Hippocampal formation (tissue), 2 donors: Measurements from ENCODE around the gene MBOAT2.

ENCODE experiments used
- DNase-seq, 2 donors: peaks; one replicate each; lab custom pipeline; 2025; lab: John Stamatoyannopoulos, UW

MBOAT2 gene

DNA sequence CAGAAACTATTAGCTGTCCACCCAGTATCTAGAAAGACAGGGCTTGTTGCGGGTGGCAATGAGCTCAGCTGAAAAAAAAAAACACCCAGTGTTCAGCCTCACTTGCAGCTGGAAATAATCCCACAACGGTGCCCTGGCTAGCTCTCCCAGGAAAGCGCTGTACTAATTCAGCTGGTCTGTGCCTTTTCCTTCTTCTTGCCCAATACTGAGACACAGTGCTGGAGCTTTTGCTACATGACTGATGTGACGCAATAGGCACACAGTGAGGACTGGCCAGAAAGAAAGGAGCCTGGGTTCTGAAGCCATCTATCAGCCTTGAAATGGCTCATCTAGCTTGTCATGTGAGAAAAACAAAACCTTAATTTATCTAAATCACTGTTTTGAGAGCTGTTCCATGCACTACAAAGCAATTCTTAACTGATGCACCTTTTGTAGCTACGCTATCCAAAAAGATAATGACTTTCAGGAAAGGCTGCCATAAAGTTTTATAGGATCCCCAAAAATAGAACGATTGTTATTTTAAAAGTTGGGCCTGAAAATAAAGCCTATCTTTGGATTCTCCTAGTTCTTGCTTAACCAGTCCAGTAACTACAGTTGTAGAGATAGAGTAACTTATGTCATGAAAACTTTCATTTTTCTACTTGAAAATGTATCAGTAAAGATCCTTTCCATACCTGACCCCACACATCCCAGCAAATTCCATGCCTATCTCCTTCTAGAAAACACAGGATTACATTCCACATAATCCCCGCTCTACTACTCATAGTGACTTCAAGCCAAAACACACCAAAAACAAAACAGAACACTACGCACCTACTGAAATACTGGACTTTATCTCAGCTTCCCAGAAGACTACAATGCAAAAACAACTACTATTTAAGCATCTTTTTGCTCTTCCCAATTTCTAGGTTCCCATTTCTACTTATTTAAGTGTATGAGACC, 181.9 kb downstream of the MBOAT2 start:
- peak; percentile 36 to 49 for DNase-seq

DNA sequence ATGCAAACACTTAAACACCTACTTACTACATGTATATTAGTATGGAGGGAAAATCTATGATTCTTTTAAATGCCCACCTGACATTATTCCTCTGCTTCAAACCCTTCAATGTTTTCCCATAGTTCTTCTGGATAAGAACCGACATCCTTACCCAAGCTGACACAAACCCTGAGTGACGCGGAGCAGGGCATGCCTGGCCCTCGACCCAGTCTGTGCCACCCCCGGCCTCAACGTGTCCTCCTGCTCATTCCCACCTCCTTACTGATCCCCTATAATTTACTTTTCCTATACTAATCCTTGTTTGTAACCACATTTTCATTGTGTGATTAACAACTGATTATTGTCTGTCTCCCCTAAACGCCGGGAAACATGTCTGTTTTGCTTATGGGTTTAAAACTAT, 183.5 kb downstream of the MBOAT2 start:
- no peak for DNase-seq

DNA sequence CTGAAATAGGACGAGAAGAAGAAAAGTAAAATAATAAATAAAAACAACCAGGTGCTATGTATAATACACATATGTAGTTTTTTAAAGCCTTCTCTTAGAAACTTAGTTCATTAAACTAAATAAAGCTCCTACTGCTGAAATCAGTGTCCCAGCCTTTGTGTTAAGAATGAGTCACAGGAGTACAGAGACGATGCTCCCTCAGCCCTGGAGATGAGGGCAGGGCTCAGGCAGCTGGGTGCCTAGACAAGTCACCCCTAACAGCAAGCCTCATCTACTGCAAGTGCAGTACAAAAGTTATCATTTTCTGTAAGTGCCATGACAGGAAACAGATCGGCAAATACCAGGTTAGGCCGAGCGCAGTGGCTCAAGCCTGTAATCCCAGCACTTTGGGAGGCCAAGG, 184.3 kb downstream of the MBOAT2 start:
- DNase-seq: no peak

DNA sequence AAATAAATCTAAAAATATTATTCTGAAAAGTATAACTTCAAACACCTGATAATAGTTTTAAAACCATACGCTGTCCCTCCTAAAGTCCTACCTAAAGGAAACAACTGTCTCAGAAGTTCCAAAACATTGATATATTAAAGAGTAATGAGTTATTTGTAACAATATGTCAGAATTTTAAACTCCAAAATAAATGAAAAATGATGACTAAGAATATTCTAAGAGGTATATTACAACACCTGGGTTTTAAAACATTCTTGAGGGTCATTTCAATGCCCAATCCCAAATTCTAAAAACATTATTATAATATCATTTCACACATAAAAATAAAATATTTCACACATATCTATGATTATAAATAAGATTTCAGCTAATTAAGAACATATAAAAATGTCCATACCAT, 186.3 kb downstream of the MBOAT2 start:
- no peak for DNase-seq

DNA sequence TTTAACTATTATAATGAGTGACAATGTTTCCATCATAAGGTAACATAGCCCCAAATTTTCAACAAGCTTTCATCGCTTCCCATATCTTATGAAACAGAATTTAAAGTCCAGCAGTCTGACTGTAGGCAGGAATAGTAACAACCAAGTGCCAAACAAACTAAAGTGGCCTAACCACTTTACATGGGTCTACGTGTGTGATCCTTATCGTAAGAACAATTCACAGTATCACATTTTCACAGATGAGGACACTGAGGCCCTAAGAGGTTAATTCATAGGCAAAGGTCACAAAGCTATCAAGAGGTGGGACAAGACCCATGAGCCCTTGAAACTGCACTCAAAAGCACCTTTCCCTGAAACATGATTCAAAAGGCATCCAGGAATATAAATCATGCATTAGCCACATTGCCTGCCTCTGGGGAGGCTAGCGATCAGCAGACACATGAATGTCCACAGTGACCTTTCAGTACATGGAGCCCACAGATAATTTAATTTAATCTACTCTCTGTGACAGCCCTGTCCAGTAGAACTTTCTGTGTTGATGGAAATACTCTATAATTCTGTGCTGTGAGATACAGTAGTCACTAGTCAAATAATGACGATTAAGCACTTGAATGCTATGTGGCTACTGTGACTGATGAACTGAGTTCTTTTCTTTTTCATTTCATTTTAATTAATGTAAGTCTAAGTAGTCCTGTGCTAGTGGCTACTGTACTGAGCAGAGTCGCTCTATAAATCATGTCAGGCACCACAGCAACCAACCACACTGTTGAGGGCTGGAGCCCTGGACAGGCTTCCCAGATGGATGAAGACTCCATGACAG, 196.4 kb downstream of the MBOAT2 start:
- no peak for DNase-seq

DNA sequence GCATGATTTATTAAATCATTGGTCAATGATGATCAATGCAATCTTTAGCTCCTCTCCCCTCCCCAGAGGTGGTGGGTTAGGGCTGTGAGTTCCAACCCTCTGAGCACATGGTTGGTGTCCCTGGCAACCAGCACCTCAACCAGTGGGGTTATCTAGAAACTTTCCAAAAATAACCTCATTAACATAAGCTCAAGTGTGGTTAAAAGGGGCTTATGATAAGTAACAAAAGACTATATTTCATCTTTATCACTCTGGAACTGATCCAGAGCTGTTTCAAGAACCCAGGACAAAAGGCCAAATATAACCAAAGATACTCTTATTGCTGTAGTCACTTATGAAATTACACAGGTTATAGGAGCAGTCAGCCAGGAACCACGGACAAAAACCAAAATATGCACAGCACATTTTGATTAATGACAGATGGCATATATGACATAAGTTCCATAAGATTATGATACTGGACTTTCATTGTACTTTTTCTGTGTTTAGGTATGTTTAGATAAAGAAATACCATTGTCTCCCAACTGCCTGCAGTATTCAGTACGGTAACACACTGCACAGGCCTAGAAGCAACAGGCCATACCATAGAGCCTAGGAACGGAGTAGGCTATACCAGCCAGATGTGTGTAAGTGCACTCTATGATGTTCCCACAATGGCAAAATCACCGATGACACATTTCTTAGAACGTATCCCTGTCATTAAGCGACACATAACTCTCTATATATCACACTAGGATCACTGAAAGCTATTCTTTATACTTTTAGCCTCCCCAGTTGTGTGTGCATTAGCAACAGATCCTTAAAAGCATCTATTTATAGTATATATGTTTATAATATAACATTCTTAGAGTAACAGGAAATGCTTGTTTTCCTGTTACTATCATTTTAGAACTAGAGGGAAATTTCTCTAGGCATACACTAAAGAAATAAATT, 197.9 kb downstream of the MBOAT2 start:
- no peak for DNase-seq

DNA sequence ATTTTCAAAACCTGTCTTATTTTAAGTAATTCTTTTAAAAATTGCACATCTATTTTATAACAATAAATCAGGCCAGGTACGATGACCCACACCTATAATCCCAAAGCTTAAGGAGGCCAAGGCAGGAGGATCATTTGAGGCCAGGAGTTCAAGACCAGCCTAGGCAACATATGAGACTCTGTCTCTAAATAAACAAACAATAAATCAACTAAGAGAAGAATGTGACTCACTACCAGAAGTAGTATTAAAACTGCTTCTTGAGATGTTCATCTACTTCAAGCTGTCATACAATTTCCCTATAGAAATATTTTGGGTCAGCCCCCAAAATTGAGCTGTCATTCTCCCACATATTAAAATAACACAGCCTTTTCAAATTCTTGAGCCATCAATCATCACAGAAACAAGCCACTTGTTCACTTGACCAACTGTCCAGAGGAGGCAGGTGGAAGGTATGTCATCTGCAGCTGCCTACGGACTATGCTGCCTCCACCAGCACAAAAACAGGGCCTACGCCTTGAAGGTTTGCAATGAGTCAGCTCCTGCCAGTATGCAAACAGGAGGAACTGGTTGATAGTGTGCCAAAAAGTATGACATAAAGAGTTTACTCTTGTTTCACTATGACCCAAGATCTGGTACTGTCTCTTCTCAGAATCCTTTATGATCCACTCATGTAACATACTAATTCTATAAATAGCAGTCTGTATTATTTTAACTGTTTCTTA, 199.7 kb downstream of the MBOAT2 start:
- no peak for DNase-seq

DNA sequence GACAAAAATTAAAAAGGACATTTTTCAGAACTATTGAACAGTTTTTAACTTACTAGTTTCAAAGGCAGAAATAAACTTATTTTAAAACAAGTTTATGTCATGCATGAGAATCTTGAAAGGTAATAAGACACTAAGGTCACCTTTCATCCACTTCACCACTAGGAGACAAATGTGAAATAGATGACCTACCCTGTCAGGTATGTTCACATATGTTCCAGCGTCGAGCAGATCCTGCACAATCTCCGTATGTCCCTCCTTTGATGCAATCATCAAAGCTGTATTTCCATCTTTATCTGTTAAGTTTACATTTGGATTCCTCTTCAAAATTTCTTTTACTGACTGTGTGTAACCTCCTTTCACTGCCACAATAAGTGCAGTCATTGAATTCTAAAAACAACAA, 200.7 kb downstream of the MBOAT2 start:
- no peak for DNase-seq
